Activated T-cell treated with anti-CD3 and anti-CD28 coated beads for 48 hours (primary cell): ENCODE results near the gene HIVEP1.
"Not testable (repeated sequence)": the region's sequence is repeated elsewhere in the genome, so short reads cannot be mapped to it uniquely, and the experiment has no call there.

Experiments used
- DNase-seq: peaks from one replicate; pipeline ENCODE4 v3.0.0-alpha.2; 2020; ENCODE audit warnings: low read depth

Gene HIVEP1

GRCh38 chr6:12158686-12159415 lies 146.7 kb downstream of the HIVEP1 start:
- no peak for DNase-seq

- no peak for DNase-seq
Observed at GRCh38 chr6:12160326-12160725, 148.2 kb downstream of the HIVEP1 start.

- DNase-seq, result no peak
Observed at GRCh38 chr6:12162213-12162612, 150.1 kb downstream of the HIVEP1 start.

GRCh38 chr6:12163149-12163548 lies 151.0 kb downstream of the HIVEP1 start:
- no peak for DNase-seq

- DNase-seq, result no peak
Observed at GRCh38 chr6:12163744-12164507, 151.8 kb downstream of the HIVEP1 start.

- no peak for DNase-seq
Observed at GRCh38 chr6:12164508-12164770, 152.3 kb downstream of the HIVEP1 start.

GRCh38 chr6:12165297-12165696 lies 153.2 kb downstream of the HIVEP1 start:
- DNase-seq, result no peak

- no peak for DNase-seq
Observed at GRCh38 chr6:12165722-12166280, 153.7 kb downstream of the HIVEP1 start.

- no peak for DNase-seq
Observed at GRCh38 chr6:12169377-12169776, 157.3 kb downstream of the HIVEP1 start.

GRCh38 chr6:12170351-12171092 lies 158.4 kb downstream of the HIVEP1 start:
- DNase-seq, result no peak

GRCh38 chr6:12171717-12172116 lies 159.6 kb downstream of the HIVEP1 start:
- DNase-seq, result no peak

- DNase-seq, result no peak
Observed at GRCh38 chr6:12172572-12172971, 160.5 kb downstream of the HIVEP1 start.

- DNase-seq, result no peak
Observed at GRCh38 chr6:12173181-12173580, 161.1 kb downstream of the HIVEP1 start.

GRCh38 chr6:12173661-12174060 lies 161.5 kb downstream of the HIVEP1 start:
- DNase-seq, result no peak

GRCh38 chr6:12174878-12175277 lies 162.8 kb downstream of the HIVEP1 start:
- DNase-seq, result no peak

GRCh38 chr6:12175626-12176025 lies 163.5 kb downstream of the HIVEP1 start:
- no peak for DNase-seq

- DNase-seq, result not testable (repeated sequence)
Observed at GRCh38 chr6:12176782-12177181, 164.7 kb downstream of the HIVEP1 start.

GRCh38 chr6:12178521-12178920 lies 166.4 kb downstream of the HIVEP1 start:
- DNase-seq, result no peak

GRCh38 chr6:12181481-12181880 lies 169.4 kb downstream of the HIVEP1 start:
- DNase-seq, result no peak

GRCh38 chr6:12182676-12183075 lies 170.6 kb downstream of the HIVEP1 start:
- DNase-seq, result no peak

- no peak for DNase-seq
Observed at GRCh38 chr6:12185081-12185673, 173.1 kb downstream of the HIVEP1 start.

GRCh38 chr6:12186528-12186927 lies 174.4 kb downstream of the HIVEP1 start:
- DNase-seq, result no peak
